NK-92 (cell line): ENCODE measurements around the gene SDK2.
"Not testable (repeated sequence)": the region's sequence is repeated elsewhere in the genome, so short reads cannot be mapped to it uniquely, and the experiment has no call there.

Source experiments
- DNase-seq: peaks from one replicate; lab custom pipeline; 2025; ENCODE audit not compliant: unreplicated experiment; lab: John Stamatoyannopoulos, UW

The SDK2 gene

DNA sequence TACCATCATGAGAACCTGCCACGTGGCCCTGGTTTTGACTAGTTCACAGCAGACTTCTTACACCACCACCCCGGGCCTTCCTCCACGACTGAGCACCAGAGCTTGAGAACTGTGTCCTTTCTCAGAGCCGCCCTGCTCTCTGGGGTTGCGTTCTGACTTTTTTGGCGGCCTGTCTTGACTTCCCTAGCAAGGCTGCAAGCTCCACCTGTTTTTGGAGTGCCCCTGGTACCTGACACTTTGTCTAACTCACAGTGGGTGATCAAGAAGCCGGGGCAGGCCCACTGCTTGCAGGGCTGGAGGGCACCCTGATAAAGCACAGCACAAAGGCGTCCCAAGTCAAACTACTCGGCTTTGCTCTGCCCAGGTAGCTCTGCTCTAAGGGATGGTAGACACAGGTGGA lies 154.3 kb downstream of the SDK2 start:
- no peak for DNase-seq

- DNase-seq, result no peak
Measured at GRCh38 chr17:73489333-73489732, 154.9 kb downstream of the SDK2 start.

DNA sequence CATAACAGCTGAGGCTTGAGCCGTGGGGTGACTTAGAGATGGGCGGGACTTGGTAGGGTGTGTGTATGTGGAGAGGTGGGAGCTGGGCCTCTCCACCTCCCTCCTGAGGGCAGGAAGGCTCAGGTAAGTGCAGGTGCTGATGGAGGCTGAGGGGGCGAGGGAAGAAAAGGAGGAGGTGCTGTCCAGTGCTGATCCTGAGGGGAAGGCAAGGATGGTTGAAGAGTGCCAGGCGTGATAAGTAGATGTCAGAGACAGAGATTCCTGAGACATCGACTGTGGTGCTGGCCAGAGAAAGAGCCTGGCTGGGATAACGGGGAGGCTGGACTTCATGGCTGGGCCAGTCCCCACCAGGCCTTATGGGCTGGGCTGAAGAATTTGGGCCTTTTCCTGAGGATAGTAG lies 159.1 kb downstream of the SDK2 start:
- DNase-seq, result no peak

GRCh38 chr17:73482894-73483293 lies 161.4 kb downstream of the SDK2 start:
- no peak for DNase-seq

DNA sequence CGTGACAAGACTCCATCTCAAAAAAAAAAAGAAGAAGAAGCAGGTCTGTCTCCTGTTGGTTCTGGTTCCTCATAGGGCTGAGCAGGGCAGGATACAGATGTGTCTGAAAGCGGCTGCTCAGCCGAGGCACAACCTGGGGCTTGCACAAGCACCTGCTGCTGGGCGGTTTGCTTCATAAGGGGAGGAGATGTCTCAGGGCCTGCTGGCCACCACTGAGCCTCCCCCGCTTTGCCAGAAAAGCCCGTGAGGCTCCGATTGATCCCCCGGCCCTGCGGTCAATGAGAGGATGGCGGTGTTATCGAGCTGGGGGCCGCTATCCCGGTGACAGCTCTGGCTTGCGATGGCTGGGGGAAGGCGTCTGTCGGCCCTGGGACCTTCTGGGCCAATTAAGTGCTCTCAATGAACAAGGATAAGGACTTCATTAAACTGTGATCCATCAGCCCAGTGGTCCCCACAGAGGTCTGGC lies 162.0 kb downstream of the SDK2 start:
- DNase-seq, result no peak

GRCh38 chr17:73481676-73482075 lies 162.6 kb downstream of the SDK2 start:
- no peak for DNase-seq

GRCh38 chr17:73480740-73481139 lies 163.5 kb downstream of the SDK2 start:
- DNase-seq, result no peak

- no peak for DNase-seq
Measured at GRCh38 chr17:73478768-73479424, 165.3 kb downstream of the SDK2 start.

DNA sequence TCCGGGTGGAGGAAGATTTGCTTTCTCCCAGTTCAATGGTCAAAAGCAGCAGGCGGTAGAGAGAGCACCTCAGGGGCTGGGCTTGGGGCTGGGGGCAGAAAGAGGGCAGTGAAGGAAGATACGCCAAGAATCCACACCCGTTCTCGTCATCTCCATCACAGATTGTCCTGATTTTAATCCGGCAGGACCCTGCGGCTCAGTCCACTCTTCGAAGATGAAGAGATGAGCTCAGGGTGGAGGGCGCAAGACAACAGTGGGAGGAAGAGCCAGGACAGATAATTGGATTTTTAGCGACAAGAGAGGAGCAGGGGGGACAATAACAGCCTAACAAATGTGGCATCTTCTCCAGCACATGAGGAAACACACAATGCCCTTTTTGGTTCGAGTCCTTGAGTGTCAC lies 165.9 kb downstream of the SDK2 start:
- DNase-seq, result no peak

- no peak for DNase-seq
Measured at GRCh38 chr17:73476890-73477350, 167.3 kb downstream of the SDK2 start.

- DNase-seq, result no peak
Measured at GRCh38 chr17:73474370-73474988, 169.8 kb downstream of the SDK2 start.

DNA sequence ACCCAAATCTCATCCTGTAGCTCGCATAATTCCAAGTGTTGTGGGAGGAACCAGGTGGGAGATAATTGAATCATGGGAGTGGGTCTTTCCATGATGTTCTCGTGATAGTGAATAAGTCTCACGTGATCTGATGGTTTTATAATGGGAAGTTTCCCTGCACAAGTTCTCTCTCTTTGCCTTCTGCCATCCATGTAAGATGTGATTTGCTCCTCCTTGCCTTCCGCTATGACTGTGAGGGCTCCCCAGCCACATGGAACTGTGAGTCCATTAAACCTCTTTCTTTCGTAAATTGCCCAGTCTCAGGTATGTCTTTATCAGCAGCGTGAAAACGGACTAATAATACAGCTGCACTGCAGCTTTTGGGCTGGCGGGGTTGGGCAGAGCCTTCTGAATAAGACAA lies 171.5 kb downstream of the SDK2 start:
- DNase-seq, result not testable (repeated sequence)

DNA sequence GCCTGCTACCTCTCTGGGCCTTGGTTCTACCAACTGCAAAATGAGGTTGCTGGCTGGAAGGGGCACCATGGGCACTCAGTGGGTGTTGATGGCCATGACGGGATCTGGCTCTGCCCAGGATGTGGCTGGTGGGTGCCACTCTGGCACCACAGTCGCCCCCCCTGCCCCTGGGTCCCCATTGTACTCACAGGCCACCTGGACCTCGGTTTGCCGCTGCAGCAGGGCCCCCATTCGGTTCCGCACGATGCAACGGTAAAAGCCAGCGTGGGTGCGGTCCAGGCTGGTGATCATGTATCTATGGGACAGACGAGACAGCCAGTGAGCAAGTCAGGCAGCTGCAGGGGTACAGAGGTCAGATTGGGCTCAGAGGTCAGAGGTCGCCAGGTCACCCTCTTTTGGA lies 172.3 kb downstream of the SDK2 start:
- no peak for DNase-seq

DNA sequence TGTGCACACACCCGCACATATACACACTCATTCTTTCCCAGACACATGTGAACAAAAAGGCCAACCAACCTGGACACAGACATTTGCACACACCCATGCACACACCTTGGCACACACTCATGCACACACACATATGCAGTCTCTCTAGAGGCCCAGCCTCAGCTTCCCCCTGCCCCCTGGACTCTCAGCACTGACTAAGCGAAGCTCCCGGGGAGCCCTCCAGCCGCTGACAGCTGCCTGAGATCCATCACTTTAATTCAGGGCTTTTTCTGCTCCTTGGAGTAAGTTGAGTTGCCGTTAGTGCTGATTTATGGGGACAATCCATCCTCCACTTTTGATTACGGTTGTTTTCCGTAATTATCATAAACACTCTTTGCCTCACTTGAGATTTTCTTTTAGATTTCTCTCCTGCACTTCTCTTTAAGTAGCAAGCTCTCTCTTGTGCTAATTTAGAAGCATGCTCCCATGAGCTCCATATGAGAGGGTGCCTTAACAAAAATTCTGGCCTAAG lies 173.9 kb downstream of the SDK2 start:
- no peak for DNase-seq

- DNase-seq, result no peak
Measured at GRCh38 chr17:73469311-73469710, 174.9 kb downstream of the SDK2 start.

- DNase-seq, result no peak
Measured at GRCh38 chr17:73468221-73468620, 176.0 kb downstream of the SDK2 start.

- DNase-seq, result no peak
Measured at GRCh38 chr17:73467651-73468050, 176.6 kb downstream of the SDK2 start.

DNA sequence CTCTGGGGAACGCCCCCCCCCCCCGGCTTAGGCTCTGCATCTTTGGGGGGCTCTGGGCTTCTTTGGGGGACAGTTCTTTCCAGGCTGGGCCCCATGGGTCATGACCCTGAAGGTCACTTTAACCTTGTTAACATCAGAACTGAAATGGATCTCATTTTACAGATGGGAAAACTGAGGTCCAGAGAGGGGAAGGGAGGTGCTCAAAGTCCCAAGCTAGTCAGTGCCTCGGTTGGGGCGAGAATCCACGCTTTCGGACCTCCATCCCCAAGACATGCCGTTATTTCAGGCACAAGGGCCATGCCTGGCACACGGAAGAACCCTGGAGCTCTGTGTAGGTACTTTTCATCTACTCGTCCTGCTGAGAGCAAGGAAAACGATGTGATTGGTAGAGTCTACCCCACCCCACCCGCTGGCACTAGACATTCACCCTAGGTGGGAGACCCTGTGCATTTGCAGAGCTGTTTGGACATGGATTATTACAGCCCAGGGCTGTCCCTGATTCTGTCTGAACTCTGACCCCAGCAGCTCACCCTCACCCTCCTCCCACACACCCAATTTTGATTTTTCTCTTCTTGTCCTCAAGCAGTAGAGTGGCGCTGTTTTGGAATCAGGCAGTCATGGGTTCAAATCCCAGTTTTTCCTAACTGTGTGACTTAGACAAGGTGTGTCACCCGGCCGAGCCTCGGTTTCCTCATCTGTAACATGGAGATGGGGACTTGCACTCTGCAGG lies 177.4 kb downstream of the SDK2 start:
- DNase-seq, result no peak

- DNase-seq, result no peak
Measured at GRCh38 chr17:73465953-73466230, 178.4 kb downstream of the SDK2 start.

GRCh38 chr17:73465130-73465952 lies 178.9 kb downstream of the SDK2 start:
- DNase-seq, result no peak

- no peak for DNase-seq
Measured at GRCh38 chr17:73464447-73464846, 179.8 kb downstream of the SDK2 start.
